Trophoblast cell (in vitro differentiated cells and primary cell): ENCODE data around the gene KRT73.

Experiments
- DNase-seq, 2 donors: peaks; one replicate each; pipeline ENCODE4 v3.0.0-alpha.2; 2016
- H2AFZ ChIP-seq: 2 replicates; pipeline ENCODE4 v1.6.1; 2013; ENCODE audit warnings: low read length, moderate library complexity, mild to moderate bottlenecking; ENCODE audit not compliant: insufficient read depth, poor library complexity
- H2AK5ac ChIP-seq: 2 replicates; pipeline ENCODE4 v1.6.1; 2013; ENCODE audit warnings: mild to moderate bottlenecking, low read length
- H2BK120ac ChIP-seq: 2 replicates; pipeline ENCODE4 v1.6.1; 2013; ENCODE audit warnings: low read length, mild to moderate bottlenecking, moderate library complexity; ENCODE audit not compliant: insufficient read depth, poor library complexity
- H2BK12ac ChIP-seq: 2 replicates; pipeline ENCODE4 v1.6.1; 2013; ENCODE audit warnings: mild to moderate bottlenecking, low read length, moderate library complexity
- H2BK5ac ChIP-seq: 2 replicates; pipeline ENCODE4 v1.6.1; 2013; ENCODE audit warnings: low read length, low read depth, moderate library complexity, mild to moderate bottlenecking; ENCODE audit not compliant: poor library complexity
- H3K14ac ChIP-seq: 2 replicates; pipeline ENCODE4 v1.6.1; 2013; ENCODE audit warnings: mild to moderate bottlenecking, low read length
- H3K18ac ChIP-seq: 2 replicates; pipeline ENCODE4 v1.6.1; 2013; ENCODE audit warnings: mild to moderate bottlenecking, low read length
- H3K23ac ChIP-seq: 2 replicates; pipeline ENCODE4 v1.6.1; 2013; ENCODE audit warnings: low read length
- H3K27ac ChIP-seq: 2 replicates; pipeline ENCODE4 v1.5.1; 2013; ENCODE audit warnings: low read depth, mild to moderate bottlenecking, inconsistent platforms, low read length, moderate library complexity
- H3K27me3 ChIP-seq: 2 replicates; pipeline ENCODE4 v1.6.1; 2013; ENCODE audit warnings: inconsistent platforms, mild to moderate bottlenecking, low read length, moderate library complexity; ENCODE audit not compliant: insufficient read depth
- H3K36me3 ChIP-seq, 2 experiments: 1 replicate in 1 of 2; 2 replicates in 1 of 2; pipeline ENCODE4 v1.6.1; 2013; ENCODE audit warnings: low read length in 2 of 2, mild to moderate bottlenecking in 2 of 2, moderate library complexity in 1 of 2; ENCODE audit not compliant: insufficient read depth in 2 of 2, control insufficient read depth in 1 of 2
- H3K4ac ChIP-seq: 2 replicates; pipeline ENCODE4 v1.6.1; 2013; ENCODE audit warnings: low read depth, mild to moderate bottlenecking, low read length, moderate library complexity
- H3K4me1 ChIP-seq, 2 experiments: 1 replicate in 1 of 2; 2 replicates in 1 of 2; pipeline ENCODE4 v1.6.1; 2013; ENCODE audit warnings: low read length in 2 of 2, mild to moderate bottlenecking in 2 of 2, moderate library complexity in 1 of 2; ENCODE audit not compliant: insufficient read depth in 2 of 2, control insufficient read depth in 1 of 2
- H3K4me2 ChIP-seq: 2 replicates; pipeline ENCODE4 v1.6.1; 2013; ENCODE audit warnings: inconsistent platforms, mild to moderate bottlenecking, low read length, moderate library complexity
- H3K4me3 ChIP-seq: 2 replicates; pipeline ENCODE4 v1.5.1; 2013; ENCODE audit warnings: mild to moderate bottlenecking, low read depth, low read length, inconsistent platforms
- H3K79me1 ChIP-seq: one replicate; pipeline ENCODE4 v1.6.1; 2013; ENCODE audit warnings: low read length
- H3K79me2 ChIP-seq: 2 replicates; pipeline ENCODE4 v1.6.1; 2013; ENCODE audit warnings: low read length, mild to moderate bottlenecking; ENCODE audit not compliant: control insufficient read depth, insufficient read depth, poor library complexity
- H3K9ac ChIP-seq: 2 replicates; pipeline ENCODE4 v1.6.1; 2013; ENCODE audit warnings: mild to moderate bottlenecking, low read length
- H3K9me3 ChIP-seq: 2 replicates; pipeline ENCODE4 v1.6.1; 2013; ENCODE audit warnings: low read depth, mild to moderate bottlenecking, control low read depth, inconsistent platforms, low read length; ENCODE audit not compliant: insufficient read depth
- H4K12ac ChIP-seq: 2 replicates; pipeline ENCODE4 v1.6.1; 2013; ENCODE audit warnings: low read depth, mild to moderate bottlenecking, low read length, moderate library complexity
- H4K8ac ChIP-seq: 2 replicates; pipeline ENCODE4 v1.6.1; 2013; ENCODE audit warnings: low read depth, mild to moderate bottlenecking, low read length, moderate library complexity
- H4K91ac ChIP-seq: one replicate; pipeline ENCODE4 v1.6.1; 2013; ENCODE audit warnings: low read depth, mild to moderate bottlenecking, low read length, moderate library complexity
- WGBS: extraction: QIAGEN DNeasy Blood & Tissue Kit; methylation state at CpG from one replicate; pipeline ENCODE4 v1.1.7; 2013; ENCODE audit warnings: missing lambda C conversion rate; ENCODE audit not compliant: insufficient read length, insufficient coverage; ENCODE audit errors: extremely low coverage; 5-methylcytosine and 5-hydroxymethylcytosine counted together

Gene KRT73

DNA sequence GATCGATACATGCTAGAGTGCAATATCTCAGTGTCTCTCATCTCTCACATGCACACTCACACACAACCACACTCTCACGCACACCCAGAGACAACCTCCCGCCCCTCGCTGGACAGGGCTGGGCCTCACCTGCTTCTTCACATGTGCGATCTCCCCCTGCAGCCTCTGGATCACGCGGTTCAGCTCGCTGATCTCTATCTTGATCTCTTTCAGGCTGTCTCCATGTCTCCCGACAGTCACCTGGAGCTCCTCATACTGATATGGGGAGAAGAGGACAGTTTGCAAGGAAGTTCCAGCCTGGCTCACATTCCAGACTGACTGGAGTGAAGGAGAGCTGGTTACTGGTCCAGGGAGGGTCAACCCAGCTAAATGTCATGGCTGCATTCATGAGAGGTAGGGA, 29.2 kb upstream of the KRT73 start:
- no peak overlapping the region for H4K12ac ChIP-seq
- no peak overlapping the region for H2BK12ac ChIP-seq
- no peak for DNase-seq
- no peak overlapping the region for H2AFZ ChIP-seq
- H3K4me2 ChIP-seq, result no peak overlapping the region
- no peak overlapping the region for H3K14ac ChIP-seq
- H3K9ac ChIP-seq, result no peak overlapping the region
- H4K91ac ChIP-seq, result no peak overlapping the region
- no peak overlapping the region for H4K8ac ChIP-seq
- no peak overlapping the region for H2BK5ac ChIP-seq
- H3K4me3 ChIP-seq, result no peak overlapping the region
- WGBS, result no CpG with 5 or more reads among the region's 9 CpGs
- no peaks in the 10 kb centered on the region for H3K79me2 ChIP-seq
- no peak overlapping the region for H2AK5ac ChIP-seq
- no peak overlapping the region for H3K23ac ChIP-seq
- H3K4me1 ChIP-seq, result no peaks in the 10 kb centered on the region
- no peak overlapping the region for H3K18ac ChIP-seq
- peaks cover 2% of the 10 kb centered on the region for H3K9me3 ChIP-seq
- no peak overlapping the region for H2BK120ac ChIP-seq
- no peak overlapping the region for H3K4ac ChIP-seq
- no peak overlapping the region for H3K27ac ChIP-seq
- H3K27me3 ChIP-seq, result no peaks in the 10 kb centered on the region
- no peaks in the 10 kb centered on the region for H3K36me3 ChIP-seq
- no peaks in the 10 kb centered on the region for H3K79me1 ChIP-seq

- H3K9ac ChIP-seq, result no peak overlapping the region
- H3K14ac ChIP-seq, result no peak overlapping the region
- no peaks in the 10 kb centered on the region for H3K9me3 ChIP-seq
- H3K4me3 ChIP-seq, result no peak overlapping the region
- DNase-seq, result peak in 1 of 2 donors; percentile 13
- no peak overlapping the region for H3K18ac ChIP-seq
- no peaks in the 10 kb centered on the region for H3K4me1 ChIP-seq
- no peak overlapping the region for H3K23ac ChIP-seq
- no peak overlapping the region for H4K8ac ChIP-seq
- H3K27ac ChIP-seq, result no peak overlapping the region
- no peaks in the 10 kb centered on the region for H3K27me3 ChIP-seq
- H2BK12ac ChIP-seq, result no peak overlapping the region
- no peaks in the 10 kb centered on the region for H3K36me3 ChIP-seq
- no peak overlapping the region for H2AFZ ChIP-seq
- H3K4ac ChIP-seq, result no peak overlapping the region
- H3K79me1 ChIP-seq, result no peaks in the 10 kb centered on the region
- H3K4me2 ChIP-seq, result no peak overlapping the region
- no peak overlapping the region for H2AK5ac ChIP-seq
- no CpG with 5 or more reads among the region's 12 CpGs for whole genome bisulfite sequencing
- H3K79me2 ChIP-seq, result no peaks in the 10 kb centered on the region
- H4K12ac ChIP-seq, result no peak overlapping the region
- H2BK120ac ChIP-seq, result no peak overlapping the region
- no peak overlapping the region for H2BK5ac ChIP-seq
- no peak overlapping the region for H4K91ac ChIP-seq
These were observed 28.3 kb upstream of the KRT73 start for GRCh38 chr12:52646613-52647012.

DNA sequence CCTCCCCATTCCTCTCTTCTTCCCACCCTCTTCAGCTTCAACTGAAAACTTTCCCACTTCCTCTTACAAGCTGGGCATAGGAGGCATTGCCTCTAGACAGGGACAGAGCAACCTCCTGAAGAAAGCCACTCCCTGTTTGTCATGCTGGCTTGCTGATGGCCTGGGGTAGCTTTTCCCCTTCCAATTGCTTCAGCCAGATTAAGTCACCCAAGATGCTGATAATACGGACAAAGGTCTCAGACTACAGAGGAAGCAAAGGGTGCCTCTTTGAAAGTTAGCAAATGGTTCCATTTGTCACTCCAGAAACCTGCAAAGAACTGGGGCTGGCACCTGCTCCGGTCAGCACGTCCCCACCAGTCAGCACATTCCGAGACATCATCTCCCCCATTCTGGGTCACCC, 27.6 kb upstream of the KRT73 start:
- Histone ChIP-seq H3K79me2 (no peaks in the 10 kb centered on the region), H3K27ac (no peak overlapping the region)

DNA sequence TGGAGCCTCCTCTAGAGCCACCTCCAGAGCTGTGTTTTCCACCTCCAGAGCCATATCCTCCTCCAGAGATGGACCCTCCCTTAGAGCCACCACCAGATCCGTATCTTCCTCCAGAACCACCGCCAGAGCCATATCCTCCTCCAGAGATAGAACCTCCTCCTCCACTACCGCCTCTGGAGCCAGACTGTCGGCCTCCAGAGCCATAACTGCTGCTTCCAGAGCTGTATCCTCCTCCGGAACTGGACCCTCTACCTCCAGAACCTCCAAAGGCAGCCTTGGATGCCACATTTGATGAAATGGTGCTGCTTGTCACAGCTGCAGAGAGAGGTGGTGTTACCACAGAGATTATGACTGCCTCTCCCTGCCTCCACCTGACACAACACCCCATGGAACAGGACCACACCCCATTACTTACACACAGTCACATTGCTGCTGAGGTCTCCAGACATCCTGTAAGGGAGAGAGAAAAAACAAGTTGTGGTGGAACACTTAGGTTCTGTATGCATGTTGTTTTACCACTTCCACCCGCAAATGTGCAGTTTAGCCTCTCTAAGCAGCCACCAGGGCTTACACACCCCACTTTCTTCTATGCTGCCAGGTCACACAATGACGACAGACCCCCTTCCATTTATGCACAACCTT, 26.9 kb upstream of the KRT73 start:
- Histone ChIP-seq H3K4me2 (no peak overlapping the region), H4K12ac (no peak overlapping the region), H3K9ac (no peak overlapping the region), H3K9me3 (no peaks in the 10 kb centered on the region), H3K4me1 (no peaks in the 10 kb centered on the region), H3K27me3 (no peaks in the 10 kb centered on the region), H4K91ac (no peak overlapping the region), H3K4ac (no peak overlapping the region), H3K27ac (no peak overlapping the region), H2BK5ac (no peak overlapping the region), H3K79me2 (no peaks in the 10 kb centered on the region), H3K36me3 (no peaks in the 10 kb centered on the region), H3K79me1 (no peaks in the 10 kb centered on the region), H2BK12ac (no peak overlapping the region), H3K18ac (no peak overlapping the region), H2BK120ac (no peak overlapping the region), H4K8ac (no peak overlapping the region), H3K4me3 (no peak overlapping the region), H2AFZ (no peak overlapping the region), H3K14ac (no peak overlapping the region), H3K23ac (no peak overlapping the region), H2AK5ac (no peak overlapping the region)
- WGBS, result no CpG with 5 or more reads among the region's 7 CpGs
- no peak for DNase-seq

More for the DNA sequence above, 27.6 kb upstream of the KRT73 start:
- Histone ChIP-seq H2BK12ac (no peak overlapping the region), H3K4ac (no peak overlapping the region), H3K18ac (no peak overlapping the region), H3K4me2 (no peak overlapping the region), H2BK120ac (no peak overlapping the region), H3K23ac (no peak overlapping the region), H4K91ac (no peak overlapping the region), H3K9ac (no peak overlapping the region), H2AFZ (no peak overlapping the region), H4K8ac (no peak overlapping the region), H3K9me3 (no peaks in the 10 kb centered on the region), H3K4me1 (no peaks in the 10 kb centered on the region), H4K12ac (no peak overlapping the region), H2AK5ac (no peak overlapping the region), H3K4me3 (no peak overlapping the region), H3K14ac (no peak overlapping the region), H2BK5ac (no peak overlapping the region), H3K79me1 (no peaks in the 10 kb centered on the region), H3K36me3 (no peaks in the 10 kb centered on the region), H3K27me3 (no peaks in the 10 kb centered on the region)
- no peak for DNase-seq
- WGBS, result no CpG with 5 or more reads among the region's 4 CpGs
